Neuronal stem cell (in vitro differentiated cells): ENCODE data around the gene PACSIN3.

ENCODE experiments used
- DNase-seq: peaks from one replicate; pipeline ENCODE4 v3.0.0-alpha.2; 2013; ENCODE audit warnings: low spot score
- H2AFZ ChIP-seq: one replicate; pipeline ENCODE4 v1.6.1; 2013; ENCODE audit warnings: mild to moderate bottlenecking, low read length, inconsistent platforms
- H2AK5ac ChIP-seq: 2 replicates; pipeline ENCODE4 v1.6.1; 2013; ENCODE audit warnings: low read depth, mild to moderate bottlenecking, inconsistent platforms, low read length, moderate library complexity, mixed read lengths
- H2BK120ac ChIP-seq: 2 replicates; pipeline ENCODE4 v1.6.1; 2013; ENCODE audit warnings: low read depth, mild to moderate bottlenecking, inconsistent platforms, low read length, moderate library complexity, mixed read lengths
- H2BK12ac ChIP-seq: one replicate; pipeline ENCODE4 v1.6.1; 2013; ENCODE audit warnings: low read length, inconsistent platforms
- H2BK15ac ChIP-seq: 2 replicates; pipeline ENCODE4 v1.6.1; 2013; ENCODE audit warnings: mild to moderate bottlenecking, low read length, inconsistent platforms, mixed read lengths
- H2BK5ac ChIP-seq: one replicate; pipeline ENCODE4 v1.6.1; 2013; ENCODE audit warnings: inconsistent platforms, mild to moderate bottlenecking, low read length, moderate library complexity
- H3K14ac ChIP-seq: one replicate; pipeline ENCODE4 v1.6.1; 2013; ENCODE audit warnings: low read length, inconsistent platforms
- H3K18ac ChIP-seq: 2 replicates; pipeline ENCODE4 v1.6.1; 2013; ENCODE audit warnings: low read length, inconsistent platforms
- H3K23ac ChIP-seq: 2 replicates; pipeline ENCODE4 v1.6.1; 2013; ENCODE audit warnings: low read depth, mild to moderate bottlenecking, mixed read lengths, low read length, inconsistent platforms; ENCODE audit not compliant: poor library complexity
- H3K27ac ChIP-seq: replicated peaks from 3 replicates; pipeline ENCODE4 v1.5.1; 2013; ENCODE audit warnings: low read length, inconsistent platforms
- H3K27me3 ChIP-seq, 3 experiments: 2 replicates each; pipeline ENCODE4 v1.6.1; 2013; ENCODE audit warnings: low read length in 3 of 3, mild to moderate bottlenecking in 2 of 3, inconsistent platforms in 1 of 3, low read depth in 1 of 3, mixed read lengths in 1 of 3, moderate library complexity in 1 of 3; ENCODE audit not compliant: control insufficient read depth in 3 of 3, insufficient read depth in 3 of 3
- H3K36me3 ChIP-seq, 2 donors: replicated peaks in 1 of 2; 2 replicates each; pipeline ENCODE4 v1.6.1; 2013; ENCODE audit warnings: low read length in 2 of 2; ENCODE audit not compliant: control insufficient read depth in 2 of 2, insufficient read depth in 2 of 2
- H3K4ac ChIP-seq: 2 replicates; pipeline ENCODE4 v1.6.1; 2013; ENCODE audit warnings: inconsistent platforms, mild to moderate bottlenecking, low read length, moderate library complexity
- H3K4me1 ChIP-seq, 2 donors: 1 replicate in 1 of 2; 2 replicates in 1 of 2; pipeline ENCODE4 v1.6.1; 2013; ENCODE audit warnings: low read length in 2 of 2, low read depth in 1 of 2; ENCODE audit not compliant: control insufficient read depth in 2 of 2, insufficient read depth in 1 of 2
- H3K4me2 ChIP-seq: one replicate; pipeline ENCODE4 v1.6.1; 2013; ENCODE audit warnings: mild to moderate bottlenecking, low read length, inconsistent platforms; ENCODE audit not compliant: insufficient read depth, poor library complexity, severe bottlenecking
- H3K4me3 ChIP-seq, 2 donors: 2 replicates each; pipeline ENCODE4 v1.5.1; 2013; ENCODE audit warnings: low read length in 2 of 2, mild to moderate bottlenecking in 2 of 2, inconsistent platforms in 1 of 2, moderate library complexity in 1 of 2
- H3K79me1 ChIP-seq: one replicate; pipeline ENCODE4 v1.6.1; 2013; ENCODE audit warnings: low read depth, mild to moderate bottlenecking, inconsistent platforms, low read length, moderate library complexity
- H3K9ac ChIP-seq: one replicate; pipeline ENCODE4 v1.6.1; 2013; ENCODE audit warnings: mild to moderate bottlenecking, low read depth, low read length, inconsistent platforms; ENCODE audit not compliant: poor library complexity
- H3K9me3 ChIP-seq, 2 donors: replicated peaks in 1 of 2; 2 replicates each; pipeline versions ENCODE3 to v1.6.1; 2013; ENCODE audit warnings: low read length in 2 of 2, mild to moderate bottlenecking in 2 of 2, inconsistent platforms in 1 of 2, low read depth in 1 of 2, mixed read lengths in 1 of 2, moderate library complexity in 1 of 2; ENCODE audit not compliant: control insufficient read depth in 2 of 2, insufficient read depth in 1 of 2
- H4K8ac ChIP-seq: one replicate; pipeline ENCODE4 v1.6.1; 2013; ENCODE audit warnings: low read depth, mild to moderate bottlenecking, inconsistent platforms, low read length, moderate library complexity
- H4K91ac ChIP-seq: one replicate; pipeline ENCODE4 v1.6.1; 2013; ENCODE audit warnings: low read length, low read depth, mild to moderate bottlenecking, inconsistent platforms; ENCODE audit not compliant: poor library complexity
- WGBS, 2 donors: extraction: QIAGEN DNeasy Blood & Tissue Kit; methylation state at CpG; one replicate each; pipeline ENCODE4 v1.1.7; 2013; ENCODE audit warnings: missing lambda C conversion rate in 2 of 2, mixed read lengths in 1 of 2; ENCODE audit not compliant: insufficient read length in 2 of 2, insufficient replicate concordance in 1 of 2; ENCODE audit errors: extremely low coverage in 2 of 2; 5-methylcytosine and 5-hydroxymethylcytosine counted together

Gene PACSIN3

GRCh38 chr11:47165253-47165840, 20.9 kb downstream of the PACSIN3 start:
- no CpG with 5 or more reads among the region's 16 CpGs for WGBS, 2 donors
- Histone ChIP-seq H3K9me3 (no peaks in the 10 kb centered on the region), H3K9ac (no peak overlapping the region)

GRCh38 chr11:47164321-47164720, 21.9 kb downstream of the PACSIN3 start:
- Histone ChIP-seq H3K4me2 (no peak overlapping the region), H3K4me3 (no peak overlapping the region), H4K91ac (no peak overlapping the region), H4K8ac (no peak overlapping the region), H3K79me1 (no peaks in the 10 kb centered on the region), H3K27ac (no peak overlapping the region), H3K14ac (no peak overlapping the region), H3K9me3 (no peaks in the 10 kb centered on the region), H3K18ac (no peak overlapping the region), H3K9ac (no peak overlapping the region), H3K23ac (no peak overlapping the region), H2BK12ac (no peak overlapping the region), H3K4ac (no peak overlapping the region), H3K4me1 (no peaks in the 10 kb centered on the region), H3K36me3 (peaks cover 54 to 73% of the 10 kb centered on the region in 2 donors), H2BK15ac (no peak overlapping the region), H2AFZ (no peak overlapping the region), H2BK120ac (no peak overlapping the region), H3K27me3 (no peaks in the 10 kb centered on the region), H2BK5ac (no peak overlapping the region), H2AK5ac (no peak overlapping the region)
- DNase-seq, result no peak
- WGBS, 2 donors, result no CpG with 5 or more reads among the region's 4 CpGs

More at GRCh38 chr11:47165253-47165840, 20.9 kb downstream of the PACSIN3 start:
- no peak overlapping the region for H2BK120ac ChIP-seq
- H3K14ac ChIP-seq, result no peak overlapping the region
- DNase-seq, result no peak
- no peaks in the 10 kb centered on the region for H3K27me3 ChIP-seq
- H2AFZ ChIP-seq, result no peak overlapping the region
- no peaks in the 10 kb centered on the region for H3K4me1 ChIP-seq
- no peak overlapping the region for H3K4me2 ChIP-seq
- H3K79me1 ChIP-seq, result no peaks in the 10 kb centered on the region
- no peak overlapping the region for H3K4ac ChIP-seq
- H4K8ac ChIP-seq, result no peak overlapping the region
- no peak overlapping the region for H3K23ac ChIP-seq
- no peak overlapping the region for H2AK5ac ChIP-seq
- H2BK15ac ChIP-seq, result no peak overlapping the region
- no peak overlapping the region for H3K4me3 ChIP-seq
- no peak overlapping the region for H3K27ac ChIP-seq
- H3K36me3 ChIP-seq, result peaks cover 57 to 82% of the 10 kb centered on the region in 2 donors
- no peak overlapping the region for H3K18ac ChIP-seq
- H2BK12ac ChIP-seq, result no peak overlapping the region
- no peak overlapping the region for H2BK5ac ChIP-seq
- no peak overlapping the region for H4K91ac ChIP-seq

- H2BK5ac ChIP-seq, result no peak overlapping the region
- H3K27ac ChIP-seq, result no peak overlapping the region
- no peak overlapping the region for H2BK12ac ChIP-seq
- no peaks in the 10 kb centered on the region for H3K79me1 ChIP-seq
- H3K27me3 ChIP-seq, result no peaks in the 10 kb centered on the region
- H3K9me3 ChIP-seq, result no peaks in the 10 kb centered on the region
- H3K4me2 ChIP-seq, result no peak overlapping the region
- H3K23ac ChIP-seq, result no peak overlapping the region
- no peak overlapping the region for H2BK15ac ChIP-seq
- H2AFZ ChIP-seq, result no peak overlapping the region
- H3K9ac ChIP-seq, result no peak overlapping the region
- no peak for DNase-seq
- no peak overlapping the region for H4K91ac ChIP-seq
- H3K4me3 ChIP-seq, result no peak overlapping the region
- H2BK120ac ChIP-seq, result no peak overlapping the region
- H3K18ac ChIP-seq, result no peak overlapping the region
- H3K14ac ChIP-seq, result no peak overlapping the region
- WGBS, 2 donors, result no CpG with 5 or more reads among the region's 15 CpGs
- H3K4me1 ChIP-seq, result no peaks in the 10 kb centered on the region
- peaks cover 53 to 72% of the 10 kb centered on the region in 2 donors for H3K36me3 ChIP-seq
- no peak overlapping the region for H4K8ac ChIP-seq
- H2AK5ac ChIP-seq, result no peak overlapping the region
- no peak overlapping the region for H3K4ac ChIP-seq
Measured at GRCh38 chr11:47163898-47164297, 22.3 kb downstream of the PACSIN3 start.

DNA sequence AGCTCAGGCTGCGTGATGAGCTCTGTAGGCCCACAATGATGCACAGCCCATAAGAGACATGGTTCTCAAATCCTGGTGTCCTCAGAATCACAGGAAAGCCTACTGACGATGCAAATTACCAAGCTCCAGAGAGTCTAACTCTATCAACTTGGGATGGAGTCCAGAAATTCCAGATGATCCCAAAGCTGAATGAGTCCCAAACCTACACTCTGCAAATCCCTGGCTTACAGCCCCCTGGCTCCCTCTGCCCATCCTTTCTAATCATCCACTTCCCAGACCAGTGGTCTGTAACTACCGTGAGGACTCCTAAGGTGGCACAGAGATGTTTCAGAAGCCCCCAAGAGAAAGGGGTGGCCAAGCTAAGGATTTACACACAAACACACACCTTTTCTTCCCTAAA, 23.0 kb downstream of the PACSIN3 start:
- no peak for DNase-seq
- Histone ChIP-seq H2BK120ac (no peak overlapping the region), H3K9me3 (no peaks in the 10 kb centered on the region), H4K91ac (no peak overlapping the region), H3K18ac (no peak overlapping the region), H3K4ac (no peak overlapping the region), H3K36me3 (peaks cover 48 to 69% of the 10 kb centered on the region in 2 donors), H3K4me2 (no peak overlapping the region), H2AK5ac (no peak overlapping the region), H2BK12ac (no peak overlapping the region), H3K23ac (no peak overlapping the region), H4K8ac (no peak overlapping the region), H3K27me3 (no peaks in the 10 kb centered on the region), H2BK5ac (no peak overlapping the region), H3K27ac (no peak overlapping the region), H3K14ac (no peak overlapping the region), H3K79me1 (no peaks in the 10 kb centered on the region), H3K9ac (no peak overlapping the region), H2AFZ (no peak overlapping the region), H2BK15ac (no peak overlapping the region), H3K4me1 (no peaks in the 10 kb centered on the region), H3K4me3 (no peak overlapping the region)
- WGBS, 2 donors, result no CpG with 5 or more reads among the region's 3 CpGs
